Naive thymus-derived CD8-positive, alpha-beta T cell (primary cell): ENCODE data around the gene SECISBP2L. TPM values are rescaled to one million over a fixed set of nuclear protein-coding genes. Genes with fewer than 3 reads are reported as not detected.
"Not testable (repeated sequence)": the region's sequence is repeated elsewhere in the genome, so short reads cannot be mapped to it uniquely, and the experiment has no call there.

Source experiments
- ATAC-seq, 2 donors: fragments of 150-1000 bp; cut with Tn5 transposase in 1 of 2; sonication (Bioruptor Pico), chemical (Tn5 transposase) in 1 of 2; 1 replicate in 1 of 2; 2 replicates in 1 of 2; pipeline ENCODE4 v1.10.0; 2021; ENCODE audit warnings: mild to moderate bottlenecking in 2 of 2, moderate library complexity in 2 of 2
- POLR2A ChIA-PET: fragments of 350-600 bp; sonication (Branson Sonifier 250); formaldehyde crosslinking; loops from one replicate; lab custom pipeline; 2021; ENCODE audit warnings: antibody characterized with exemption; lab: Charles Lee
- DNase-seq, 10 donors: peaks; one replicate each; pipeline versions ENCODE4 v3.0.0 to v3.0.0-alpha.2; 2020 to 2022
- H3K27ac Mint-ChIP-seq, 10 donors: one replicate each; pipeline ENCODE4 v1.8.0; 2020 to 2022; ENCODE audit warnings: mild to moderate bottlenecking in 10 of 10, mixed read lengths in 10 of 10, moderate library complexity in 4 of 10, inconsistent platforms in 1 of 10
- H3K27me3 Mint-ChIP-seq, 5 donors: one replicate each; pipeline ENCODE4 v1.8.0; 2021 to 2022; ENCODE audit warnings: mixed read lengths in 5 of 5
- H3K36me3 Mint-ChIP-seq, 3 donors: one replicate each; pipeline ENCODE4 v1.8.0; 2020 to 2022; ENCODE audit warnings: mixed read lengths in 3 of 3, mild to moderate bottlenecking in 2 of 3, inconsistent platforms in 1 of 3
- H3K4me1 Mint-ChIP-seq, 4 donors: one replicate each; pipeline ENCODE4 v1.8.0; 2021 to 2022; ENCODE audit warnings: mixed read lengths in 4 of 4
- H3K4me3 Mint-ChIP-seq, 10 donors: one replicate each; pipeline ENCODE4 v1.8.0; 2020 to 2022; ENCODE audit warnings: mild to moderate bottlenecking in 10 of 10, mixed read lengths in 10 of 10, moderate library complexity in 6 of 10, inconsistent platforms in 1 of 10
- H3K9me3 Mint-ChIP-seq, 9 donors: one replicate each; pipeline ENCODE4 v1.8.0; 2020 to 2022; ENCODE audit warnings: mixed read lengths in 9 of 9, mild to moderate bottlenecking in 3 of 9, inconsistent platforms in 1 of 9, moderate library complexity in 1 of 9
- polyA plus RNA-seq, 3 donors: library from polyadenylated mRNA; unstranded; fragments of 300-500 nt; fragmentation: Illumina TruSeq; gene quantifications; one replicate each; pipeline ENCODE4 v1.2.3, GENCODE V29; 2021
- total RNA-seq, 8 experiments: library from RNA in 2 of 8; stranded (reverse) in 2 of 8; gene quantifications; one replicate each; pipeline ENCODE4 v1.2.3 and lab custom pipeline; 2021 to 2026

Gene SECISBP2L
- 10 to 100 TPM; 53.9 to 57.3 TPM for total RNA-seq
- 10 to 100 TPM; 17.6 to 25.2 (median 22.7) TPM for polyA plus RNA-seq
- total RNA-seq (lab: John Stamatoyannopoulos, UW), result 40.3 to 98.6 (median 77.3) reads per million in 6 experiments

GRCh38 chr15:49046220-49047102, at the start of gene SECISBP2L:
TSS of gene SECISBP2L (minus strand) at chr15:49046446. CDS start at chr15:49046299, 147 bp downstream.
- Mint-ChIP-seq H3K36me3 (peaks cover 0 to 4% (median 0%) of the 10 kb centered on the region in 3 donors), H3K4me3 (peak within 1 kb of the TSS; percentile 89 to 97 (median 96)), H3K9me3 (no peaks in the 10 kb centered on the region), H3K27ac (peak within 1 kb of the TSS; percentile 87 to 96 (median 95)), H3K4me1 (peaks cover 14 to 44% (median 32%) of the 10 kb centered on the region in 4 donors), H3K27me3 (no peaks in the 10 kb centered on the region)
- ATAC-seq, result peak; percentile 91
- POLR2A ChIA-PET, result interaction anchor here (1.1 to 2.6 kb wide), 8 partner anchors 11 to 1309 kb away, joined by 3 to 23 read pairs (median 4); partner anchors contain the start of genes COPS2, EID1, GABPB1 and GALK2
- DNase-seq, result peak; percentile 78 to 95 (median 88)

- Mint-ChIP-seq H3K36me3 (peaks cover 0 to 2% (median 0%) of the 10 kb centered on the region in 3 donors), H3K4me3 (no peak overlapping the region), H3K4me1 (no peaks in the 10 kb centered on the region), H3K27me3 (no peaks in the 10 kb centered on the region), H3K27ac (no peak overlapping the region), H3K9me3 (no peaks in the 10 kb centered on the region)
- no peak for DNase-seq
- ATAC-seq, result no peak
- POLR2A ChIA-PET, result no interaction called here
These were observed 48.7 kb upstream of the SECISBP2L start for GRCh38 chr15:49094923-49095322.

GRCh38 chr15:49093252-49094105, 47.2 kb upstream of the SECISBP2L start:
- Mint-ChIP-seq H3K4me3 (no peak overlapping the region), H3K4me1 (no peaks in the 10 kb centered on the region), H3K27ac (no peak overlapping the region), H3K9me3 (no peaks in the 10 kb centered on the region), H3K36me3 (no peaks in the 10 kb centered on the region), H3K27me3 (no peaks in the 10 kb centered on the region)
- POLR2A ChIA-PET, result no interaction called here
- DNase-seq, result no peak
- ATAC-seq, result no peak

GRCh38 chr15:49088996-49089395, 42.8 kb upstream of the SECISBP2L start:
- ATAC-seq (no peak), DNase-seq (no peak)
- Mint-ChIP-seq H3K36me3 (no peaks in the 10 kb centered on the region), H3K27ac (no peak overlapping the region), H3K27me3 (no peaks in the 10 kb centered on the region), H3K9me3 (no peaks in the 10 kb centered on the region), H3K4me3 (no peak overlapping the region), H3K4me1 (no peaks in the 10 kb centered on the region)
- POLR2A ChIA-PET, result no interaction called here

GRCh38 chr15:49085696-49086459, 39.6 kb upstream of the SECISBP2L start:
- no peaks in the 10 kb centered on the region for H3K36me3 Mint-ChIP-seq
- POLR2A ChIA-PET, result no interaction called here
- H3K4me3 Mint-ChIP-seq, result no peak overlapping the region
- DNase-seq (no peak), ATAC-seq (no peak)
- peaks cover 0 to 2% (median 0%) of the 10 kb centered on the region in 5 donors for H3K27me3 Mint-ChIP-seq
- H3K9me3 Mint-ChIP-seq, result no peaks in the 10 kb centered on the region
- H3K27ac Mint-ChIP-seq, result no peak overlapping the region
- H3K4me1 Mint-ChIP-seq, result no peaks in the 10 kb centered on the region

- Mint-ChIP-seq H3K36me3 (no peaks in the 10 kb centered on the region), H3K9me3 (no peaks in the 10 kb centered on the region), H3K27ac (no peak overlapping the region), H3K4me3 (no peak overlapping the region), H3K4me1 (no peaks in the 10 kb centered on the region), H3K27me3 (peaks cover 0 to 9% (median 3%) of the 10 kb centered on the region in 5 donors)
- DNase-seq, result no peak
- POLR2A ChIA-PET, result no interaction called here
- no peak for ATAC-seq
These were observed 38.0 kb upstream of the SECISBP2L start for GRCh38 chr15:49084285-49084570.

- Mint-ChIP-seq H3K9me3 (no peaks in the 10 kb centered on the region), H3K27me3 (peaks cover 0 to 9% (median 4%) of the 10 kb centered on the region in 5 donors), H3K4me1 (no peaks in the 10 kb centered on the region), H3K4me3 (no peak overlapping the region), H3K36me3 (no peaks in the 10 kb centered on the region), H3K27ac (no peak overlapping the region)
- POLR2A ChIA-PET, result no interaction called here
- ATAC-seq (no peak), DNase-seq (no peak)
These were observed 37.4 kb upstream of the SECISBP2L start for GRCh38 chr15:49083401-49084284.

- ATAC-seq (no peak), DNase-seq (no peak)
- no peak overlapping the region for H3K27ac Mint-ChIP-seq
- H3K4me1 Mint-ChIP-seq, result no peaks in the 10 kb centered on the region
- no peaks in the 10 kb centered on the region for H3K36me3 Mint-ChIP-seq
- peaks cover 0 to 9% (median 4%) of the 10 kb centered on the region in 5 donors for H3K27me3 Mint-ChIP-seq
- POLR2A ChIA-PET, result no interaction called here
- H3K4me3 Mint-ChIP-seq, result no peak overlapping the region
- no peaks in the 10 kb centered on the region for H3K9me3 Mint-ChIP-seq
These were observed 36.7 kb upstream of the SECISBP2L start for GRCh38 chr15:49082960-49083359.

GRCh38 chr15:49079340-49080039, 33.2 kb upstream of the SECISBP2L start:
- Mint-ChIP-seq H3K4me3 (no peak overlapping the region), H3K36me3 (no peaks in the 10 kb centered on the region), H3K27ac (no peak overlapping the region), H3K4me1 (no peaks in the 10 kb centered on the region), H3K27me3 (peaks cover 0 to 9% (median 4%) of the 10 kb centered on the region in 5 donors), H3K9me3 (no peaks in the 10 kb centered on the region)
- ATAC-seq, result no peak
- POLR2A ChIA-PET, result no interaction called here
- no peak for DNase-seq

GRCh38 chr15:49075881-49076280, 29.6 kb upstream of the SECISBP2L start:
- no peaks in the 10 kb centered on the region for H3K9me3 Mint-ChIP-seq
- no peak overlapping the region for H3K27ac Mint-ChIP-seq
- POLR2A ChIA-PET, result no interaction called here
- no peaks in the 10 kb centered on the region for H3K4me1 Mint-ChIP-seq
- no peak overlapping the region for H3K4me3 Mint-ChIP-seq
- H3K36me3 Mint-ChIP-seq, result no peaks in the 10 kb centered on the region
- ATAC-seq (no peak), DNase-seq (no peak)
- H3K27me3 Mint-ChIP-seq, result peaks cover 10 to 30% (median 16%) of the 10 kb centered on the region in 5 donors

- H3K9me3 Mint-ChIP-seq, H3K36me3 Mint-ChIP-seq, DNase-seq, H3K4me1 Mint-ChIP-seq, POLR2A ChIA-PET, H3K27ac Mint-ChIP-seq, ATAC-seq, H3K4me3 Mint-ChIP-seq: not testable (repeated sequence)
- peaks cover 19 to 33% (median 21%) of the 10 kb centered on the region in 5 donors for H3K27me3 Mint-ChIP-seq
These were observed 28.5 kb upstream of the SECISBP2L start for GRCh38 chr15:49074589-49075287.
